ENCODE data around the gene PTTG2. TPM values are rescaled to one million over a fixed set of nuclear protein-coding genes. Genes with fewer than 3 reads are reported as not detected.

Gene PTTG2
- total RNA-seq, 2 donors from 2014 or later: not detected

GRCh38 chr4:37982736-37983135 lies 22.5 kb downstream of the PTTG2 start:
- no peak for TF ChIP-seq CTCF (conservative IDR thresholded peaks at IDR 0.05)
- H3K36me3 Mint-ChIP-seq (ENCODE audit: low read depth): no peaks in the 10 kb centered on the region

GRCh38 chr4:37983951-37984350 lies 23.8 kb downstream of the PTTG2 start:
- no peaks in the 10 kb centered on the region for H3K27me3 Mint-ChIP-seq (ENCODE audit: insufficient read depth)
- H3K9me3 ChIP-seq (ENCODE audit: control insufficient read depth, low read length): no peaks in the 10 kb centered on the region
- WGBS, 2 experiments (ENCODE audit: insufficient coverage in 1 of 2, insufficient read length in 1 of 2): 83% methylated on average over 1 of the region's 1 CpG; no CpG with 5 or more reads in 1 of the 2 experiments
- no peak overlapping the region for H3K27ac ChIP-seq (ENCODE audit: low read depth, low read length)
- H3K4me1 ChIP-seq (ENCODE audit: control insufficient read depth, insufficient read depth, low read length): peaks cover 17% of the 10 kb centered on the region
- TF ChIP-seq CTCF (conservative IDR thresholded peaks at IDR 0.05): no peak
- H3K4me1 Mint-ChIP-seq: peaks cover 49% of the 10 kb centered on the region
- H3K27me3 ChIP-seq (ENCODE audit: control insufficient read depth, insufficient read depth, low read length, poor library complexity, severe bottlenecking): no peaks in the 10 kb centered on the region
- H3K9ac ChIP-seq (ENCODE audit: extremely low read depth, low read length, poor library complexity, severe bottlenecking): no peak overlapping the region
- H3K36me3 Mint-ChIP-seq (ENCODE audit: low read depth): no peaks in the 10 kb centered on the region
- H3K4me3 ChIP-seq (ENCODE audit: low read length): no peak overlapping the region
- no peaks in the 10 kb centered on the region for H3K9me3 Mint-ChIP-seq
- no peak for DNase-seq
- H3K36me3 ChIP-seq (ENCODE audit: control insufficient read depth, insufficient read depth, low read length): peaks cover 3% of the 10 kb centered on the region
- no peak overlapping the region for H3K27ac Mint-ChIP-seq
- no peak overlapping the region for H3K4me3 Mint-ChIP-seq

More at GRCh38 chr4:37982736-37983135, 22.5 kb downstream of the PTTG2 start:
- peaks cover 8% of the 10 kb centered on the region for H3K4me1 ChIP-seq (ENCODE audit: control insufficient read depth, insufficient read depth, low read length)
- H3K9me3 ChIP-seq (ENCODE audit: control insufficient read depth, low read length): no peaks in the 10 kb centered on the region
- WGBS, 2 experiments (ENCODE audit: insufficient coverage in 1 of 2, insufficient read length in 1 of 2): 87 to 89% methylated on average over 3 to 5 of the region's 5 CpGs
- H3K27me3 ChIP-seq (ENCODE audit: control insufficient read depth, insufficient read depth, low read length, poor library complexity, severe bottlenecking): no peaks in the 10 kb centered on the region
- H3K9ac ChIP-seq (ENCODE audit: extremely low read depth, low read length, poor library complexity, severe bottlenecking): no peak overlapping the region
- H3K27ac ChIP-seq (ENCODE audit: low read depth, low read length): no peak overlapping the region
- H3K9me3 Mint-ChIP-seq: no peaks in the 10 kb centered on the region
- DNase-seq: no peak
- peaks cover 40% of the 10 kb centered on the region for H3K4me1 Mint-ChIP-seq
- H3K27me3 Mint-ChIP-seq (ENCODE audit: insufficient read depth): no peaks in the 10 kb centered on the region
- H3K4me3 ChIP-seq (ENCODE audit: low read length): no peak overlapping the region
- H3K27ac Mint-ChIP-seq: peak overlapping the region; percentile 82
- H3K4me3 Mint-ChIP-seq: no peak overlapping the region
- H3K36me3 ChIP-seq (ENCODE audit: control insufficient read depth, insufficient read depth, low read length): peaks cover 3% of the 10 kb centered on the region

GRCh38 chr4:37985730-37986275 lies 25.6 kb downstream of the PTTG2 start:
- Histone ChIP-seq H3K27ac (ENCODE audit: low read depth, low read length) (no peak overlapping the region), H3K36me3 (ENCODE audit: control insufficient read depth, insufficient read depth, low read length) (peaks cover 3% of the 10 kb centered on the region), H3K9ac (ENCODE audit: extremely low read depth, low read length, poor library complexity, severe bottlenecking) (no peak overlapping the region), H3K4me1 (ENCODE audit: control insufficient read depth, insufficient read depth, low read length) (peaks cover 26% of the 10 kb centered on the region), H3K27me3 (ENCODE audit: control insufficient read depth, insufficient read depth, low read length, poor library complexity, severe bottlenecking) (no peaks in the 10 kb centered on the region), H3K4me3 (ENCODE audit: low read length) (no peak overlapping the region), H3K9me3 (ENCODE audit: control insufficient read depth, low read length) (no peaks in the 10 kb centered on the region)
- Mint-ChIP-seq H3K4me3 (no peak overlapping the region), H3K4me1 (peaks cover 57% of the 10 kb centered on the region), H3K36me3 (ENCODE audit: low read depth) (no peaks in the 10 kb centered on the region), H3K27ac (no peak overlapping the region), H3K27me3 (ENCODE audit: insufficient read depth) (no peaks in the 10 kb centered on the region), H3K9me3 (no peaks in the 10 kb centered on the region)
- 94 to 95% methylated on average over 3 of the region's 3 CpGs for WGBS, 2 experiments (ENCODE audit: insufficient coverage in 1 of 2, insufficient read length in 1 of 2)
- no peak for TF ChIP-seq CTCF (conservative IDR thresholded peaks at IDR 0.05)
- DNase-seq: no peak

Data from endodermal cell (in vitro differentiated cells).